ENCODE results near the gene EHD2. TPM values are rescaled to one million over a fixed set of nuclear protein-coding genes. Genes with fewer than 3 reads are reported as not detected.
"Not testable (repeated sequence)": the region's sequence is repeated elsewhere in the genome, so short reads cannot be mapped to it uniquely, and the experiment has no call there.

EHD2 gene
- polyA plus RNA-seq, 1 donor from 2014 or later, result not detected

GRCh38 chr19:47726467-47726866 lies 13.2 kb downstream of the EHD2 start:
- Histone ChIP-seq H3K79me2 (replicated peaks; ENCODE audit: insufficient read depth, low read length) (no peaks in the 10 kb centered on the region), H4K20me1 (ENCODE audit: insufficient read depth) (no peaks in the 10 kb centered on the region), H3K27ac (ENCODE audit: low read length) (no peak overlapping the region), H3K4me3 (ENCODE audit: low read length) (no peak overlapping the region), H3K27me3 (ENCODE audit: insufficient read depth, low read depth, low read length) (peaks cover 6% of the 10 kb centered on the region), H3K9me2 (ENCODE audit: insufficient read depth, low read length) (no peaks in the 10 kb centered on the region), H3K4me2 (ENCODE audit: low read length) (no peak overlapping the region), H3K36me3 (ENCODE audit: insufficient read depth, low read length) (no peaks in the 10 kb centered on the region), H3K9me3 (ENCODE audit: low read length) (no peaks in the 10 kb centered on the region), H3K9ac (ENCODE audit: low read length) (no peak overlapping the region), H2AFZ (ENCODE audit: low read depth, low read length) (no peak overlapping the region), H3F3A (ENCODE audit: insufficient read depth, low read length, poor library complexity, severe bottlenecking) (no peaks in the 10 kb centered on the region)
- TF ChIP-seq SMC3 (conservative IDR thresholded peaks at IDR 0.05; ENCODE audit: poor library complexity) (no peak), MXI1 (conservative IDR thresholded peaks at IDR 0.05; ENCODE audit: poor library complexity, severe bottlenecking) (no peak), TAF1 (IDR thresholded peaks at IDR 0.05; ENCODE audit: low read depth) (no peak), POLR2AphosphoS5 (IDR thresholded peaks at IDR 0.05) (no peak), EZH2 (IDR thresholded peaks at IDR 0.05; ENCODE audit: borderline replicate concordance, insufficient read depth, low read length, poor library complexity, severe bottlenecking) (no peak), RAD21 (conservative IDR thresholded peaks at IDR 0.05) (no peak), EP300 (conservative IDR thresholded peaks at IDR 0.05; ENCODE audit: poor library complexity, severe bottlenecking) (no peak)
- TF ChIP-seq, protein P1, sequence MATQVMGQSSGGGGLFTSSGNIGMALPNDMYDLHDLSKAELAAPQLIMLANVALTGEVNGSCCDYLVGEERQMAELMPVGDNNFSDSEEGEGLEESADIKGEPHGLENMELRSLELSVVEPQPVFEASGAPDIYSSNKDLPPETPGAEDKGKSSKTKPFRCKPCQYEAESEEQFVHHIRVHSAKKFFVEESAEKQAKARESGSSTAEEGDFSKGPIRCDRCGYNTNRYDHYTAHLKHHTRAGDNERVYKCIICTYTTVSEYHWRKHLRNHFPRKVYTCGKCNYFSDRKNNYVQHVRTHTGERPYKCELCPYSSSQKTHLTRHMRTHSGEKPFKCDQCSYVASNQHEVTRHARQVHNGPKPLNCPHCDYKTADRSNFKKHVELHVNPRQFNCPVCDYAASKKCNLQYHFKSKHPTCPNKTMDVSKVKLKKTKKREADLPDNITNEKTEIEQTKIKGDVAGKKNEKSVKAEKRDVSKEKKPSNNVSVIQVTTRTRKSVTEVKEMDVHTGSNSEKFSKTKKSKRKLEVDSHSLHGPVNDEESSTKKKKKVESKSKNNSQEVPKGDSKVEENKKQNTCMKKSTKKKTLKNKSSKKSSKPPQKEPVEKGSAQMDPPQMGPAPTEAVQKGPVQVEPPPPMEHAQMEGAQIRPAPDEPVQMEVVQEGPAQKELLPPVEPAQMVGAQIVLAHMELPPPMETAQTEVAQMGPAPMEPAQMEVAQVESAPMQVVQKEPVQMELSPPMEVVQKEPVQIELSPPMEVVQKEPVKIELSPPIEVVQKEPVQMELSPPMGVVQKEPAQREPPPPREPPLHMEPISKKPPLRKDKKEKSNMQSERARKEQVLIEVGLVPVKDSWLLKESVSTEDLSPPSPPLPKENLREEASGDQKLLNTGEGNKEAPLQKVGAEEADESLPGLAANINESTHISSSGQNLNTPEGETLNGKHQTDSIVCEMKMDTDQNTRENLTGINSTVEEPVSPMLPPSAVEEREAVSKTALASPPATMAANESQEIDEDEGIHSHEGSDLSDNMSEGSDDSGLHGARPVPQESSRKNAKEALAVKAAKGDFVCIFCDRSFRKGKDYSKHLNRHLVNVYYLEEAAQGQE (IDR thresholded peaks at IDR 0.05; ENCODE audit: borderline replicate concordance), result no peak
- TF ChIP-seq, protein P2, sequence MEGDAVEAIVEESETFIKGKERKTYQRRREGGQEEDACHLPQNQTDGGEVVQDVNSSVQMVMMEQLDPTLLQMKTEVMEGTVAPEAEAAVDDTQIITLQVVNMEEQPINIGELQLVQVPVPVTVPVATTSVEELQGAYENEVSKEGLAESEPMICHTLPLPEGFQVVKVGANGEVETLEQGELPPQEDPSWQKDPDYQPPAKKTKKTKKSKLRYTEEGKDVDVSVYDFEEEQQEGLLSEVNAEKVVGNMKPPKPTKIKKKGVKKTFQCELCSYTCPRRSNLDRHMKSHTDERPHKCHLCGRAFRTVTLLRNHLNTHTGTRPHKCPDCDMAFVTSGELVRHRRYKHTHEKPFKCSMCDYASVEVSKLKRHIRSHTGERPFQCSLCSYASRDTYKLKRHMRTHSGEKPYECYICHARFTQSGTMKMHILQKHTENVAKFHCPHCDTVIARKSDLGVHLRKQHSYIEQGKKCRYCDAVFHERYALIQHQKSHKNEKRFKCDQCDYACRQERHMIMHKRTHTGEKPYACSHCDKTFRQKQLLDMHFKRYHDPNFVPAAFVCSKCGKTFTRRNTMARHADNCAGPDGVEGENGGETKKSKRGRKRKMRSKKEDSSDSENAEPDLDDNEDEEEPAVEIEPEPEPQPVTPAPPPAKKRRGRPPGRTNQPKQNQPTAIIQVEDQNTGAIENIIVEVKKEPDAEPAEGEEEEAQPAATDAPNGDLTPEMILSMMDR (IDR thresholded peaks at IDR 0.05; ENCODE audit: poor library complexity, severe bottlenecking), result no peak

DNA sequence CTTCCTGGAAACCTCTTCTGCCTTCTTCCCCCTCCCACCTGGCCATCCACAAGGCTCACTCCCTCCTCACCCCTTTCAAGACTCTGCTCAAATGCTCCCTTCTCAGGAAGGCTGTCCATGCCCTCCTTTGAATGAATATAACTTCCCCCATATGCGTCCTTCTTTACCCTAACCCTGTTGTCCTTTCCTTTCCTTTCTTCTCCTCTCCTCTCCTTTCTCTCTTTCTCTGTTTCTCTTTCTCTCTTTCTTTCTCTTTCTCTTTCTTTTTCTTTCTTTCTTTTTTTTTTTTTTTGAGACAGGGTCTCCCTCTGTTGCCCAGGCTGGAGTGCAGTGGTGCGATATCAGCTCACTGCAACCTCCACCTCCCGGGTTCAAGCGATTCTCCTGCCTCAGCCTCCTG lies 15.1 kb downstream of the EHD2 start:
- H4K20me1 ChIP-seq (ENCODE audit: insufficient read depth), result not testable (repeated sequence)

GRCh38 chr19:47729468-47729798 lies 16.2 kb downstream of the EHD2 start:
- no peaks in the 10 kb centered on the region for H3K9me2 ChIP-seq (ENCODE audit: insufficient read depth, low read length)
- H3F3A ChIP-seq (ENCODE audit: insufficient read depth, low read length, poor library complexity, severe bottlenecking), result no peaks in the 10 kb centered on the region
- no peak overlapping the region for H3K9ac ChIP-seq (ENCODE audit: low read length)
- H3K4me2 ChIP-seq (ENCODE audit: low read length), result no peak overlapping the region
- no peaks in the 10 kb centered on the region for H3K79me2 ChIP-seq (replicated peaks; ENCODE audit: insufficient read depth, low read length)
- no peak overlapping the region for H3K27ac ChIP-seq (ENCODE audit: low read length)
- H3K9me3 ChIP-seq (ENCODE audit: low read length), result no peaks in the 10 kb centered on the region
- no peak overlapping the region for H2AFZ ChIP-seq (ENCODE audit: low read depth, low read length)
- H4K20me1 ChIP-seq (ENCODE audit: insufficient read depth), result no peaks in the 10 kb centered on the region
- H3K27me3 ChIP-seq (ENCODE audit: insufficient read depth, low read depth, low read length), result peaks cover 6% of the 10 kb centered on the region
- peak overlapping the region; percentile 30 for H3K4me3 ChIP-seq (ENCODE audit: low read length)
- no peaks in the 10 kb centered on the region for H3K36me3 ChIP-seq (ENCODE audit: insufficient read depth, low read length)
- TF ChIP-seq, protein P1 (IDR thresholded peaks at IDR 0.05; ENCODE audit: borderline replicate concordance), result no peak
- TF ChIP-seq SMC3 (conservative IDR thresholded peaks at IDR 0.05; ENCODE audit: poor library complexity) (no peak), EP300 (conservative IDR thresholded peaks at IDR 0.05; ENCODE audit: poor library complexity, severe bottlenecking) (no peak), MXI1 (conservative IDR thresholded peaks at IDR 0.05; ENCODE audit: poor library complexity, severe bottlenecking) (no peak), TAF1 (IDR thresholded peaks at IDR 0.05; ENCODE audit: low read depth) (no peak), EZH2 (IDR thresholded peaks at IDR 0.05; ENCODE audit: borderline replicate concordance, insufficient read depth, low read length, poor library complexity, severe bottlenecking) (no peak), RAD21 (conservative IDR thresholded peaks at IDR 0.05) (no peak), POLR2AphosphoS5 (IDR thresholded peaks at IDR 0.05) (no peak)
- TF ChIP-seq, protein P2 (IDR thresholded peaks at IDR 0.05; ENCODE audit: poor library complexity, severe bottlenecking), result no peak

More for the DNA sequence above, 15.1 kb downstream of the EHD2 start:
- H3K9ac ChIP-seq (ENCODE audit: low read length); H3K79me2 ChIP-seq (replicated peaks; ENCODE audit: insufficient read depth, low read length); H3K27me3 ChIP-seq (ENCODE audit: insufficient read depth, low read depth, low read length); H3K36me3 ChIP-seq (ENCODE audit: insufficient read depth, low read length); H3K4me3 ChIP-seq (ENCODE audit: low read length); H2AFZ ChIP-seq (ENCODE audit: low read depth, low read length); H3K4me2 ChIP-seq (ENCODE audit: low read length); H3K9me3 ChIP-seq (ENCODE audit: low read length); H3F3A ChIP-seq (ENCODE audit: insufficient read depth, low read length, poor library complexity, severe bottlenecking); H3K9me2 ChIP-seq (ENCODE audit: insufficient read depth, low read length); H3K27ac ChIP-seq (ENCODE audit: low read length): not testable (repeated sequence)

Measured in neural cell (in vitro differentiated cells).